Measurements from ENCODE around the gene AGPAT3.
A peak's percentile ranks its signal among the peaks of the same experiment; 100 is the strongest.

Gene AGPAT3

DNA sequence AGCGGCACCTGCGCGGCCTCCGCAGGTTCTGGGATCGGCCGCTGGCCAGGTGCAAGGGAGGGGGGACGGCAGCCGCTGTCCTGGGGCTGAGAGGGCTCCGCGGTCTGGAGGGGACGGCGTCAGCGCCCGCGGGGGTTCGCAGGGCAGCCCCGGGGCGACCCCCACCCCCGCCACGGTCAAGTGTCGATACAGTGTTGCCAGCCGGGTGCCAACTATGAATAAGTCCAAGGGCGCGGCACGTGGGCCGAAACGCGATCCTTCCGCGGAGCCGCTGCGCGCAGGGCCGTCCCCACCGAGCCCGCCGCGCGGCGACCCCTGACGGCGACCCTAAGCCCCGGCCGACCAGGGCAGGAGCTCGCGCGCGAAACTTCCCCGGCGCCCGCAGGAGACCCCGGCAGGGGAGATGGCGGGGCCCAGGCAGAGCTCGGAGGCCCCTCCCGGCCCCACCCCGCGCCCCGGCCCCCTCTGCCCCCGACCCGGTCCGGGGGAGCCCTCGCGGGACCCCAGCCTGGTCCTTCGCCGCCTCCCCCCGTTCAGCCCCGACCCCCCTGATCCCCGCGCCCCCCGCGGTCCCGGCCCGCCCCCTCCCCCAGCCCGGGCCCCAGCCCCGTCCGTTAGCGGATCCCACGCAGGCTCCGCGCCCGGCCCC, 586 bp upstream of the AGPAT3 start:
- DNase-seq (ENCODE audit: low read depth), result peak; percentile 36

DNA sequence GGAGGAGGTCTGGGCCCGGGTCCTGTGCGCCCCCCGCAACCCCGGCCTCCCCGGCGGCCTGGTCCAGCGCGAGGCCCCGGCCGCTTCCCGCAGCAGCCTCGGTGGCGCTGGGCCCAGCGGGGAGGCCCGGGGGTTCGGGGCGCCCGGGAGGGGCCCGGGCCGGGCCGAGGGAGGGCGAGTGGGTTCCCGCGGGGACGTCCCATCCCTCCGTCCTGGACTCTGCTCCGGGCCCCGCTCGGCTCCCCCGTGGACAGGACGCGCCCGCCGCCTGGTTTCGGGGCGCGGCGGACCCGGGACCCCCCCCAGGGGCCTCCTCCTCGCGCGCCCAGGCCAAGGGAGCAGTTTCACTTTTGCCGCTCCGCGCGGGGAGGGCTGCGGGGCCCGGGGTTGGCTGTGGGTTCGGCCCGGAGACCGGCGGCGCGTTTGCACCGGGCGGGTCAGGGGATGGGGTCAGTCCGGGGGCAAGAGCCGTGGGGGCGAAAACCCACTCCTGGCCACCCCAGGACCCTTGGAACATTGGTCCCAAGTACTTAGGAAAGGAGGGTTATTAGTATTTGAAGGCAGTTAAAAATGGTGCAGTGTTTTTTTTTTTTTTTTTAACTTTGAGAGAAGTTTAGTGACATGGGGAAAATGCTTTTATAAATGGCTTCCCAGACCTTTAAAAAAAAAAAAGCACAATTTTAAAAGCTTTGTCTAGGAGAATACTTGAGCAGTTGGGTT, 677 bp downstream of the AGPAT3 start:
- DNase-seq (ENCODE audit: low read depth), result peak; percentile 56

DNA sequence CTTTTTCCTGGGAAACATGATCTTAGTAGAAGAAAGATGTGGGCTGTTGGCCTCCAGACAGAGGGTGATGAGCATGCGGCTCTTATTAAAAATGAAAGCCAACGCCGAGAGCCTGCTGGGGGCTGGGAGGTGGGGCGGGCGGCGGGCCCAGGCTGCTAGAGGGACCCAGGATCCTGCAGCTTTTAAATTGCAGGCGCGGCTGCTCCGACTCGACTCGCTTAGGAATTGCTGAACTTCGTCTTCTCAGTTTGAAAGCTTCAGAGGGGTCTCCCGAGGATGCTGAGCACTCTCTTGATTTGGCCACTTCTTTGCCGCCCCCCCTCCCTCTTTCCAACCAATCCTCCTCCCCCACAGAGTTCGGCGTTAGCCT, 1.2 kb downstream of the AGPAT3 start:
- DNase-seq (ENCODE audit: low read depth), result peak; percentile 47

DNA sequence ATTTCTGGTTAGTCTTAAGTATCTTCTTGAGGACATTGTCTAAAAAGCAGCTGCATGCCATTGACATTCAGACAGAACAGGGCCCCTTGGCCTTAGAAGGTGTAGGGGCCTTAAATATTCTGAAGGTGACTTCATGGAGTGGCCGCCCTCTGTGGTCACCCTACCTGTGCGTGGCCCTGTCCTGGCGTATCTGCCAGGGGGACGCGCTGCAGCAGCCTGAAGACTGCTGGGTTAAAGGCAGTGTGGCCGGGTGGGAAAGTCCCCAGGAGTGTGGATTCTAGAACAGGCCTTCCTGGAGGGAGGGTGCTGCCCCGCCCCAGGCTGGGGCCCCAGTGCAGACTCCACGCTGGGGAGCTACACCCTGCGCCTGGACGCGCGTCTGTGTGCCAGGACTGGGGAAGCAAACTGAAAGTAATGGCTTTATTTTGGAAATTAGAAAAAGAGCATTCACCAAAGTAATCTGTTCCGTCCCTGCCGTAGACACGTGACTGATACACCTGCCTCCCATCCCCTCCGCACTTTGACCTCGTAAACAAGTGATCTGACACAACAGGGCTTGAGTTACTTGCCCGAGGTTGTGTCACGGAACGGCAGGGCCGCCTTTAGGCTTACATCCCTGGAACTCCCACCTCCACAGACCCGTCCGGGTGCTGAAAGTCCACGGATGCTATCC, 1.8 kb downstream of the AGPAT3 start:
- DNase-seq (ENCODE audit: low read depth), result peak; percentile 10

DNA sequence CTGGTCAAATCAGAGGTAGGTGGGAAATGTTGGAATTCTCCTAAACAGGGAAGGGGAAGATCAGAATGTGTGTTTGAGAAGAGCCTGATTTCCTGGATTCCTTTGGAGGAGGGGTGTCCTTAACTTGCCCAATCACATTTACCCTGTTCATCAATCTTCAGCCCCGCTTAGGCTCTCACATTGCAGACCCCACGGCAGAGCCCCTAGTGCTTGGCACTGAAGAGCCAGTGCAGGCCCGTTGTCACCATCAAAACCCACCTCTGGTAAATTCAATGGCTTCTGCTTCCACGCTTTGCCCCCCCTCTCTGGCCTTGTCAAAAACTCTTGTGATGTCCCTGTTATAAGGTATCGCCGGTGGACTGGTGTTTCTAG, 2.3 kb downstream of the AGPAT3 start:
- no peak for DNase-seq (ENCODE audit: low read depth)

DNA sequence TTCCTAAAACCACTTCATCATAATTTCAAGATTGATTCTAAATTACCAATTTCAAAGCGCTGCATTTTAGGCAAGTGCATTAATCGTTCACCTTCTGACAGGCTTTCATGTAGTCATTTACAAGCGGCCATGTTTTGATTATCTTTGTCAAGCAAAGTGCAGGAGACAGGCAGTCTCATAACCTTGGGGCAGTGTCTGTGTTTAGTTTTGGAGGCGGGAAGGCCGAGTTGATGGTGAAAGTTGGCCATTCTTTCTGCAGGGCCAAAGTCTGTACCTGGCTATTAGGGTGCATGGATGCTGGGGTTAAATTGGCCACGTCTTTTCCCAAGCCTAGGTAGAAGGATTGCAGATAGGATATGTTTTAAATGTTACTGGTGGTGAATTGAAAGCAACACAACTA, 2.9 kb downstream of the AGPAT3 start:
- no peak for DNase-seq (ENCODE audit: low read depth)

DNA sequence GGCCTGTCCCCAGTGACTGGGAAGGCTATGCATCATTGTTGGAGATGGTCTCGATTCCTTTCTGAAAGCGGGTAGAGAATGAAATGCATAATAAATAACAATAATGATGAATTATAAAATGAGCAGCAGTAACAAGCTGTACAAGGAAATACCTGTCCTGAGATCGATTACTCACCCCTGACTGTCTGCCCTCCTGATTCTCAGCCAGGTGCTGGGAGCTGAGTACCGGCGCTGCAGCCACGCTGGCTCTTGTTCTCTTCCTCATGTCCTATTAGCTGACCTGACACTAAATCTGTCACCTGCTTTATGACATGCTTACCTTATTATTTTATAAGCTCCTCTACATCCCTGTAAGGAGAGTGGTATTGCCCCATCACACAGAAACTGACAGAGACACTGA, 3.4 kb downstream of the AGPAT3 start:
- no peak for DNase-seq (ENCODE audit: low read depth)

DNA sequence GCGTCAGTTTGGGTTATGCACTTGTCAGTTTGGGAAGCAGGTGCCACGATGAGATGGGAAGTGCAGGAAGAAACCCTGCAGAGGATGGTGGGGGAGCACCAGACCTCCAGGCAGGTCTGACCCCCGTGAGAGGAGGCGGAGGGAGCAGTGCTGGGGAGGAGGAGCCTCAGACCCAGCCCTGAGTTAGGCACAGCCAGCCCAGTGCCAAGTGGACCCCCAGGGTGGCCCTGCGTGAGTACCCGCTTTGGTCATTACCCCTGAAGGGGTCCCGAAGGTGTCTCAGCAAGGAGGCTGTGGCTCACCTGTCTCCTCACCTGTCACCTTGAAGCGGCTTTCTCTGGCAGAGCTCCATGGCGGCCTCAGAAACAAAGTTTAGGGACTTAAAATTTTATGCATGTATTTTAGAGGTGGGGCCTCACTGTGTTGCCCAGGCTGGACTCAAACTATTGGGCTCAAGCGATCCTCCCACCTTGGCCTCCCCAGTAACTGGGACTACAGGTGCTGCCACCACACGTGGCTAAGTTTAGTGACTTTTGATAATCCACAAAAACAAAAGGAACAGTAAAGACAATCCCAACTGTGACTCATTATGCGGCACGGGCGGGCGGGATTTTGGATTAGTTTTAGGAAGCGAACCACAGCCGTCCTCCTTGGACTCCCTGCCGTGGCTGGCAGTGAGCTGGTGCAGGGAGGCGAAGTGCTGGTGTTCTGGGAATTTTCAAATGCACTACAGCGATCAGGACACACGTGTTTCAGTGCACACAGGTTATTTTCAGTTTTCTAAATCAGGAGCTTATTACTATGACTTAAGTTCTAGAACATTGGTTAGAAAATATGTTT, 4.7 kb downstream of the AGPAT3 start:
- no peak for DNase-seq (ENCODE audit: low read depth)

DNA sequence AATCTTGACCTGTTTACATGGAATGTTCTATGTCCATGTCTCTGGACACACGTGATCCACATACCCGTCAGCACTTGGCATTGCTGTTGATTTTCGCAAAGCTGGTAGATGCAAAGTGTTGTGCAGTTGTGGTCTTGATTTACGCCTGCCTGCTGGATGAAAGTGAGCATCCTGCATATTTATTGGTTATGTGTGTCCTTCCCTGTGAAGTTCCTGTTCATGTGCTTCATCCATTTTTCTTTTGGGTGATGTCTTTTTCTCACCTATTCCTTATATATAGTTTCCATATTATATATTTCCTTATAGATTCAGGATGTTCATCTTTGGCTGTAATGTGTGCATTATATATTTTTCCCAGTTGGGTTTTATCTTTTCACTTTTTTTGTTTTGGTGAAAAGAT, 6.5 kb downstream of the AGPAT3 start:
- no peak for DNase-seq (ENCODE audit: low read depth)

DNA sequence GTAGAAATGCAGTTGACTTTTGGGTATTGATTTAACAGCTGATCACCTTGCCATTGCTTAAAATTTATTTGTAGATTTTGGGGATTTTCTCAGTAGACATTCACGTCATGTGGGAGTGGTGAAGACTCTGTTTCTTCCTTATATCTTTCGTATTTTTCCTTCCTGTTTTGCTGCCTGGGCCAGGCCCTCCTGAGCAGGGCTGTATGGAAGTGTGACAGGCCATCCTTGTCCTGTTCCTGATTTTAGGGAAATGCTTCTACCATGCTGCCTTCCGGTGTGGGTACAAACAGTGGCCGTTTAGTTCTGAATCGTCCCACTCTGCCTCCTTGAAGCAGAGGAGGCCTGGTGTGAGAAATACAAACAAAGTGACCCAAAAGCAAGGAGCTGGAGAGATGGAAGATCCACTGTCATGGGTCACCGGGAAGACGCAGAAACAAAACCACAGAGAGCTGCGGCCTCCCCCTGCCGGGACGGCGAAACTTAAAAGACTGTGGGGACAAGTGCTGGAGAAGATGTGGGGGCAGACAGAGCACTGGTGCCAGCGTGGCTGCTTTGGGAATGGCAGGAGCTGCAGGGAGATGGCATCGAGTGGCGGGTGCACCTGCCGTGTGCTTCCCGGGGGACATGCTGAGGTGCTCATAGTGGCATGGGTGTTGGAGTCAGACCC, 7.6 kb downstream of the AGPAT3 start:
- no peak for DNase-seq (ENCODE audit: low read depth)

DNA sequence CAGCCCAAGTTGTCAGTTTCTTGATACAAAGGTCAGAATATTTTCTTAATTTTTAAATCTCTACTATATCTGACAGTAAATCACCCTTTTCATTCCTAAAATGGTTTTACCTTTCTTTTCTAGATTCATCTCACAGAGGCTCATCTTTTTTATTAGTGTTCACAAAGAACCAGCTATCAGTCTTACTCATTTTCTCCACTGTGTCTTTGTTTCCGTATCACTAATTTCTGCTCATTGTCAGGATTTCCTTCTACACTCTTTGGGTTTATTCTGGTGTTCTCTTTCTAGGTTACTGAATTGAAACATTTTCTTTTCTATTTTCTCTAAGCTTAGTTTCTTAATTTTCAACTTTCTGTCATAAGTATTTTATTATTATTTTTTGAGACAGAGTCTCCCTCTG, 8.7 kb downstream of the AGPAT3 start:
- DNase-seq (ENCODE audit: low read depth), result no peak

DNA sequence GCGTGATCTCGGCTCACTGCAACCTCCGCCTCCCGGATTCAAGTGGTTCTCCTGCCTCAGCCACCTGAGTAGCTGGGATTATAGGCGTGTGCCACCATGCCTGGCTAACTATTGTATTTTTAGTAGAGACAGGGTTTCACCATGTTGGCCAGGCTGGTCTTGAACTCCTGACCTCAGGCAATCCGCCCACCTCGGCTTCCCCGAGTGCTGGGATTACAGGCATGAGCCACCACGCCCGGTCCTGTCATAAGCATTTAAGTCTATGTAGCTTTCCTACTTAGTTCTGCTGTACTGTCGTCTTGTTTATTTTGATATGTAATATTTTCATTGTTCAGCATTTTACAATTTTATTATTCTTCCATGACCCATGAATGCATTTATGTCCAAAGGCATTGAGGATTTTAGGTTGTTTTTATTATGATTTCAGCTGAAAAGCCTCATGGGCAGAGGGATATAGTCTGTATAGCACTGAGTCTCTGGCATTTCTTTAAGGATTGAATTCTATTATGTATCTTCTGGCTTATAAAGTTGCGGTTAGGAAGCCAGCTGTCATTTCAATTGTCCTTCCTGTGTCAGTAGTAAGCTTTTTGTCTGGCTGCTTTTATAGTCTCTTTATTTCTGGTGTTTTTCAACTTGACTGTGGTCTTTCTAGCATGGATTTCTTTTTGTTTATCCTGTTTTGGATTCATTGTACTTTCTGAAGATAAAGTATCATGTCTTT, 9.2 kb downstream of the AGPAT3 start:
- DNase-seq (ENCODE audit: low read depth), result no peak

DNA sequence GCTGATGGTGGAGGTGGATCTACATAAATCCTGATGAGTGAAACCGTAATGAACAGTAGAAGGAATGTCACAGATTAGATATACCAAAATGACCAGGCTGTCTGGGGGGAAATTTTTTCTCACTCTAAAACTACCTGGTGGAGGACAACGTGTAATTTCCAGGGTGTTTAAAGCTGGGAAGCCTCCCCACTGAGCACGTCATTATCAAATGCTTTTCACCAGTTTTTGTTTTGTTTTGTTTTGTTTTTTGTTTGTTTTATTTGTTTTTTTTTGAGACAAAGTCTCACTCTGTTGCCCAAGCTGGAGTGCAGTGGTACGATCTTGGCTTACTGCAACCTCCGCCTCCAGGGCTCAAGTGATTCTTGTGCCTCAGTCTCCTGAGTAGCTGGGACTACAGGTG, 11.6 kb downstream of the AGPAT3 start:
- no peak for DNase-seq (ENCODE audit: low read depth)

DNA sequence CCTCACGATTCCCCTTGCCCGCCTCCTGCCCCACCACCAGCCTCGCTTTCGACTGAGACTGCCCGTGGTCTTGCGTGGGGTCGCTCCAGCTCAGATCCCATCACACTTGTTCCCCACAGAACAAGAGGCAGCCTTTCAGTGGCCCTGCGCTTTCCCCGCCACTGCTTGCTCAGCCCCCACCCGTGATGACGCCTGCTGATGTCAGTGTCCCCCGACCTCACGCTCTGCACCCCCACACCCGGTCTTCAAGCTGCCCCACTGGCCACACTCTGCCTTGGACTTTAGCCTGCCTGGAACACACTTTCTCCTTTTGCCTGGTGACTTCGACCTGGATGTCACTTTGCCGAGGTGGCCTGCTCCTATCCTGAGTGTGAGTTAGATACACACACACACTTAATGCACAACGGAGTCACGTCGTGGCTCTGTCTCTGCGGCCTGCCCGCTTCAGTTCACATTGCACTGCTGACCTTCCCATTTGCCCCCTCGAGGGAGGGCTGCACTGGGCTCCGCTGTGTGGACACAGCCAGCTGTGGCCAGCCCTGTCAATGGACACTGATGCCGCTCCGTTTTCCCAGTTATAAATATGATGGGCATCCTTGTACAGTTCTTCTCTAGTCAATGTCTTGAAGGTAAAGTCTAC, 13.0 kb downstream of the AGPAT3 start:
- no peak for DNase-seq (ENCODE audit: low read depth)

DNA sequence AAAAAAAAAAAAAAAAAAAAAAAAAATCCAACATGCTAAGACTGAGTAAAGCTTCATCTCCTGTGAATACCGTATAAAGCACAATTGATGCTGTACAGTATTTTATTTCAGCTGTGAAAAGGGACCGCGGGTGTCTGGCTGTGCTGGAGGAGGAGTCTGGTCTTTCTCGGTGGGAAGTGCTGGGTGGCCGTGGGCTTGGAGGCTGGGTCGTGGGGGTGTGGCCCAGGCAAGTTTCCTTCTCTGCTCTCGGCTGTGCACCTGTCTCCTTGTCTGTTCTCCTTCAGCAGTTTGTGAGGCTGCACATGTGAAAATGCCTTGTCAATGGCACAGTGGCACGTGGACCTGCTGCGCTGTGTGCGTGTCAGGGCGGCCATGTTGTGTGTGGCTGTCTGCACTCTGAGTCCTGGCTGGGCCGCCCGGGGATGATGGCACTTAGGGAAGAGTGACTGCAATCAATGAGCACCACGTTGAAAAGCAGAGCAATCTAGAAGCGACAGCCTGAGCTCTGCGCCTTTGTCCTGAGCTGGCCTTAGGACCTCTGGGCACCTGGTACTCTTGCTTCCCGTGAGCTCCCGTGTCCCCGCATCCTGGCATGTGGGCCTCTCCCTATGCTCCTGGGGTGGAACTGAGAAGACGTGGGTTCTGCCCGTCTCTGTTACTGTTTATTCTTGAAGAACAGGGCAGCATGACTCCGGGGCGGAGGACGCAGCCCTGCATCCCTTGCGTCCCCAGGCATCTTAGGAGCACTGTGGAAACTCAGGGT, 14.5 kb downstream of the AGPAT3 start:
- DNase-seq (ENCODE audit: low read depth), result no peak

DNA sequence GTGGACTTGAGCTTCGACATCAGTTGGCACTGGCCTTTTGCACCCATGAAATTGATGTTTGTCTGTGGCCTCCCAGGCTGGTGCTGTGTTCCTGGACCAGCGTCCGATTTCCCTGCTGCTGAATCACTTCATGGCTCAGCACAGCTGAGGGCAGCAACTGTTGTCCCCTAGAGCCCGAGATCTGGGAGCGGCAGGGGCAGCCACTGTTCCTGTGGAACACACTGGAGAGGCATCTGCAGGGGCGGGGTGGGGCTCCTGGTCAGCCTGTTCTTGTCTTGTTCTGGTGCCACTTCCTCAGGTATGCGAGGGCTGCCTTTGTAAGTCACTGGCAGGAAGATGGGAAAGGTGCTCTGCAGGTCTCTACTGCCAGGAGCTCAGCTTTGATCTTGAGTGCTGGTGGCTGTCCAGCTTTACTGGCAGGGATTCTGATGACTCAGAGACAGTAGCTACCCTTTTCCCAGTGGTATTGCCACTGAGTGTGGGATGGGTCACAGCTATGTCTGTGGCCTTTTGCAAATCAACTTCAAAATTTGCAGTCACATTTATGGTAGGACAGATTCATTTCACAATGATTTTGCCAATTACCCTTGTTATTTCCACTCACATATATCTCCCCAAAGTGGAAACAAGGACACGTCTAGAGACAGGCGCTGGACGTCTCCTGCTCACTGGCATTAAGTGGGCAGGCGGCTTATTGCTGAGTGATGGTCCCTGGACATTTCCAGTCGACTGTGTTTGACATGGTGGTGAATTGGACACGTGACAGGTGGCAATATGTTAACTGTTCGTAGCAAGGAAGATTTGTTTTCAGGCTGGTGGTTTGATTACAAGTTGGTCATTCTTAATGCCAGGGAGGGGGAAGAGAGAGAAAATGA, 15.3 kb downstream of the AGPAT3 start:
- peak; percentile 36 for DNase-seq (ENCODE audit: low read depth)

DNA sequence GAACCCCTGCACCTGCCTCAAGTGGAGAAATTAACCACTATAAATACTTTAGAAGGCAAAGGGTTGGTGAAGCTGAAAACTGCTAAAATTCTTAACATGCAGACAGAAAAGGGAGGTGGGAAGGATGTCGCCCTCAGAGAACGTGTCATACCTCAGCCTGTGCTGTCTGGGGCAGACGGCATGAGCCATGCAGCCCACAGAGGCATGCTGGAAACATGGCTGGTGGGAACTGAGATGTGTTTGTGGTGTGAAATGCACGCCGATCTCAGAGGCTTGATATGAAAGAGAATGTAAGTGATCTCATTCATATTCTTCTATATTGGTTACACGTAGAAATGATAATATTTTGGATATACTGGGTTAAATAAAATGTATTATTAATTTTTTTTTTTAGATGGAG, 16.3 kb downstream of the AGPAT3 start:
- no peak for DNase-seq (ENCODE audit: low read depth)

DNA sequence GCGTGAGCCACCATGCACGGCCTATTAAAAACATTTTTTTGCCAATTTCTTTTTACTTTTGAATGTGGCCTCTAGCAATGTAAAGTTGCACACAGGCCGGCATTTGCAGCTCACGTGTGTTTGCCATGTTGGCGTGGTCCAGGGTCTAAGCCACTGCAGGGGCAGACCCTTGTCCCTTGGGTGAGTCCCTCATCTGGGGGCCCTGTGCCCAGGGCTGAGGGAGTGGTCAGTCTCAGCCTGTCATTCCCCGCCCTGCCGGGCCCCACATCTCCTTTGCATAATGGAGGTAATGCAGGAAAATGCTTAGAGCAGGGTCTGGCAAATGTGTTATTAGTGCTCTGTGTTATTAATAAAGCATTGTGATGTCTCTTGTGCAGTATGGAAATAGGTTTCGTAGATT, 16.9 kb downstream of the AGPAT3 start:
- no peak for DNase-seq (ENCODE audit: low read depth)

DNA sequence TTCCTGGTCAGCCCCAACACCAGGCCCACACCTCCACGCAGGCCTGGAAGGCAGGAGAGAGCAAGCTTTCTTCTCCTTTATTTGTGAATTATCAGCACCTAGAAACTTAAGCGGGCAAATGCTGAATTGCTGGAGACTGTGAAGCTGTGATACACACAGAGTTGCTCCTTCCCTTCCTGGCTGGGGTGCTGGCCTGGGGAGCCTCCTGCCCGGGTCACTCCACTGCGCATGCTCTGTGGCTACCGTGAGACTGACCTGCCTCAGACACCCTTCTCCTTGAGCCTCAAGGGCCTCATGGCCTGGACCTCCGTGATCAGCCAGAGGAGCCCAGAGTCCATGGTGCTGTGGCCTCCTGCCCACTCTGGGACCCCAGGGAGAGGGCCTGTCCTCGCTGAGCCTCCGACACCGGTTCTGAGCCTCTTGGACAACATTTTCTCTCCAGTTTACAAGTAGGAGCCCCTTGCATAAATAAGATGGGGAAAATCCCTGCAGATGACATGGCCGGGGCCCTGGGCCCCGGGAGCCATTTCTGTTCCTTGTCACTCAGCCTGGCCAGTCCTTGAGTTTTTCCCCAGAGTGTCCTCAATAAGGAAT, 18.0 kb downstream of the AGPAT3 start:
- DNase-seq (ENCODE audit: low read depth), result no peak

Data from ELR (cell line).